Right cardiac atrium (tissue), 5 donors: Measurements from ENCODE around the gene ARHGDIB. TPM values are rescaled to one million over a fixed set of nuclear protein-coding genes. Genes with fewer than 3 reads are reported as not detected.
A peak's percentile ranks its signal among the peaks of the same experiment; 100 is the strongest.

Experiments used
- ATAC-seq, 2 donors: fragments of 200-7000 bp; cut with Tn5 transposase; one replicate each; pipeline versions ENCODE4 v1.8.0 to v1.9.1; 2020; ENCODE audit warnings: moderate library complexity in 2 of 2, mild to moderate bottlenecking in 1 of 2
- DNase-seq, 3 donors: peaks; one replicate each; pipeline ENCODE4 v3.0.0-alpha.2; 2020
- H3K27ac ChIP-seq: one replicate; pipeline ENCODE4 v1.5.1; 2013; ENCODE audit warnings: mild to moderate bottlenecking, low read length, control low read depth, moderate library complexity
- H3K27me3 ChIP-seq: one replicate; pipeline ENCODE4 v1.6.1; 2013; ENCODE audit not compliant: control insufficient read depth, insufficient read depth
- H3K4me1 ChIP-seq: one replicate; pipeline ENCODE4 v1.6.1; 2013; ENCODE audit warnings: low read length; ENCODE audit not compliant: control insufficient read depth, insufficient read depth
- H3K4me3 ChIP-seq: one replicate; pipeline ENCODE4 v1.5.1; 2013; ENCODE audit warnings: low read length, control low read depth
- H3K9me3 ChIP-seq: one replicate; pipeline ENCODE4 v1.6.1; 2013; ENCODE audit warnings: low read length; ENCODE audit not compliant: control insufficient read depth
- WGBS: extraction: QIAGEN DNeasy Blood & Tissue Kit; methylation state at CpG from one replicate; pipeline ENCODE4 v1.1.7; 2013; 5-methylcytosine and 5-hydroxymethylcytosine counted together
- intact Hi-C, 4 donors: fragments of 100-400 bp; cut with DNase I; formaldehyde crosslinking; loops; one replicate each; pipeline versions ENCODE4 v1.11.0 to v1.14.0; 2022 to 2023
- polyA plus RNA-seq: library from polyadenylated mRNA; stranded (reverse); fragments of 200-250 nt; gene quantifications from one replicate; pipeline ENCODE4 v1.2.3, GENCODE V29; 2013
- total RNA-seq, 4 donors: library from RNA; stranded (reverse); fragmentation: NEBNext Ultra II Directional; extraction: Animal tissue kit (Norgen Biotek cat#: 25700); gene quantifications; one replicate each; pipeline ENCODE4 v1.2.1, GENCODE V29; 2021
- donor health status: healthy with polysubstance abuse.
- donor health status: DM: no; HTN: yes; CAD: no.
- donor health status: DM: no; HTN: no; CAD: no.
- donor health status: DM: no; HTN: yes; CAD: no; lungs with severe emphysema.
- donor health status: DM: yes; HTN: yes; CAD: no.

ARHGDIB gene
- total and polyA plus RNA-seq, 5 donors = 45.6 to 73.5 (median 66.8) TPM

GRCh38 chr12:14892726-14893505 is 68.5 kb downstream of the ARHGDIB start:
- DNase-seq = peak; percentile 58 to 85 (median 68)
- intact Hi-C loops = no loop called here
- Histone ChIP-seq H3K4me1 (peaks cover 11% of the 10 kb centered on the region), H3K4me3 (no peak overlapping the region), H3K27ac (peak overlapping the region; percentile 85), H3K9me3 (no peaks in the 10 kb centered on the region), H3K27me3 (no peaks in the 10 kb centered on the region)
- peak; percentile 88 to 93 for ATAC-seq
- 44% methylated on average over 7 of the region's 7 CpGs for WGBS

Other genes starting within 250 kb of the ARHGDIB start
- 10 to 100 TPM; 51.9 to 63.7 (median 54.1) TPM for gene WBP11, start 158.1 kb downstream of the ARHGDIB start, total RNA-seq
- 19.3 TPM for gene WBP11, start 158.1 kb downstream of the ARHGDIB start, polyA plus RNA-seq
- 1 to 10 TPM; 1.4 to 2.7 (median 1.5) TPM for gene C12orf60, start 157.9 kb downstream of the ARHGDIB start, total RNA-seq
- gene C12orf60, start 157.9 kb downstream of the ARHGDIB start, polyA plus RNA-seq = 3.8 TPM
- under 1 TPM; 0.53 to 0.85 (median 0.68) TPM for gene SMCO3, start 147.4 kb downstream of the ARHGDIB start, total RNA-seq
- gene SMCO3, start 147.4 kb downstream of the ARHGDIB start, polyA plus RNA-seq = 1.5 TPM
- 10 to 100 TPM in 2 of 4 donors, 1 to 10 TPM in 2; 9.2 to 13.2 (median 10.2) TPM for gene ART4, start 118.1 kb downstream of the ARHGDIB start, total RNA-seq
- 6.8 TPM for gene ART4, start 118.1 kb downstream of the ARHGDIB start, polyA plus RNA-seq
- 1,000 to 10,000 TPM in 3 of 4 donors, 100 to 1,000 TPM in 1; 660 to 1,578 (median 1,064) TPM for gene MGP, start 75.7 kb downstream of the ARHGDIB start, total RNA-seq
- 841 TPM for gene MGP, start 75.7 kb downstream of the ARHGDIB start, polyA plus RNA-seq
- gene ERP27, start 23.1 kb downstream of the ARHGDIB start, total RNA-seq = under 1 TPM; 0.17 to 0.49 (median 0.37) TPM
- 0.32 TPM for gene ERP27, start 23.1 kb downstream of the ARHGDIB start, polyA plus RNA-seq
- gene PDE6H, start 11.4 kb upstream of the ARHGDIB start, total RNA-seq = not detected
- not detected for gene PDE6H, start 11.4 kb upstream of the ARHGDIB start, polyA plus RNA-seq